Fibroblast of peridontal ligament (primary cell): ENCODE data around the gene ATXN1.
"Not testable (repeated sequence)": the region's sequence is repeated elsewhere in the genome, so short reads cannot be mapped to it uniquely, and the experiment has no call there.

ENCODE experiments used
- DNase-seq: peaks from one replicate; pipeline ENCODE4 v3.0.0-alpha.2; 2010; ENCODE audit errors: extremely low read depth

ATXN1 gene

GRCh38 chr6:16414205-16414604 lies 347.1 kb downstream of the ATXN1 start:
- no peak for DNase-seq

GRCh38 chr6:16413399-16413798 lies 347.9 kb downstream of the ATXN1 start:
- DNase-seq: peak; percentile 39

GRCh38 chr6:16412982-16413381 lies 348.3 kb downstream of the ATXN1 start:
- no peak for DNase-seq

- DNase-seq: no peak
Measured at GRCh38 chr6:16412171-16412570, 349.1 kb downstream of the ATXN1 start.

GRCh38 chr6:16409531-16410441 lies 351.5 kb downstream of the ATXN1 start:
- DNase-seq: peak; percentile 82

GRCh38 chr6:16408766-16409165 lies 352.5 kb downstream of the ATXN1 start:
- DNase-seq: no peak

GRCh38 chr6:16406966-16407365 lies 354.3 kb downstream of the ATXN1 start:
- DNase-seq: no peak

- DNase-seq: not testable (repeated sequence)
Measured at GRCh38 chr6:16406538-16406937, 354.7 kb downstream of the ATXN1 start.

GRCh38 chr6:16405375-16405774 lies 355.9 kb downstream of the ATXN1 start:
- no peak for DNase-seq

- DNase-seq: no peak
Measured at GRCh38 chr6:16404456-16404855, 356.8 kb downstream of the ATXN1 start.

GRCh38 chr6:16403831-16404230 lies 357.4 kb downstream of the ATXN1 start:
- DNase-seq: peak; percentile 57

GRCh38 chr6:16402581-16402900 lies 358.7 kb downstream of the ATXN1 start:
- DNase-seq: peak; percentile 51

- DNase-seq: no peak
Measured at GRCh38 chr6:16400248-16400760, 361.0 kb downstream of the ATXN1 start.

- no peak for DNase-seq
Measured at GRCh38 chr6:16399695-16400094, 361.6 kb downstream of the ATXN1 start.

- DNase-seq: no peak
Measured at GRCh38 chr6:16399158-16399557, 362.1 kb downstream of the ATXN1 start.

GRCh38 chr6:16398587-16398986 lies 362.7 kb downstream of the ATXN1 start:
- peak; percentile 89 for DNase-seq

- DNase-seq: peak; percentile 50
Measured at GRCh38 chr6:16397623-16398022, 363.6 kb downstream of the ATXN1 start.

GRCh38 chr6:16396497-16397319 lies 364.6 kb downstream of the ATXN1 start:
- DNase-seq: no peak

GRCh38 chr6:16394632-16395031 lies 366.6 kb downstream of the ATXN1 start:
- DNase-seq: no peak

- DNase-seq: no peak
Measured at GRCh38 chr6:16393326-16393725, 367.9 kb downstream of the ATXN1 start.

GRCh38 chr6:16392010-16392409 lies 369.2 kb downstream of the ATXN1 start:
- no peak for DNase-seq

GRCh38 chr6:16391451-16391912 lies 369.8 kb downstream of the ATXN1 start:
- peak; percentile 70 for DNase-seq
